D721Med (cell line): ENCODE data around the gene TRUB1.
"Not testable (repeated sequence)": the region's sequence is repeated elsewhere in the genome, so short reads cannot be mapped to it uniquely, and the experiment has no call there.

Experiments used
- DNase-seq: peaks from one replicate; pipeline ENCODE4 v3.0.0; 2011; ENCODE audit warnings: low spot score; ENCODE audit not compliant: insufficient read length
- FAIRE-seq: peaks from 2 replicates; lab custom pipeline; 2011; peaks lifted over from hg19 to GRCh38; lab: Jason Lieb, UNC
- CTCF ChIP-seq: IDR thresholded peaks from 2 replicates; pipeline ENCODE4 v1.5.1; 2012; ENCODE audit warnings: mild to moderate bottlenecking, control low read depth; ENCODE audit not compliant: insufficient read depth; ENCODE audit errors: missing control alignments

The TRUB1 gene

DNA sequence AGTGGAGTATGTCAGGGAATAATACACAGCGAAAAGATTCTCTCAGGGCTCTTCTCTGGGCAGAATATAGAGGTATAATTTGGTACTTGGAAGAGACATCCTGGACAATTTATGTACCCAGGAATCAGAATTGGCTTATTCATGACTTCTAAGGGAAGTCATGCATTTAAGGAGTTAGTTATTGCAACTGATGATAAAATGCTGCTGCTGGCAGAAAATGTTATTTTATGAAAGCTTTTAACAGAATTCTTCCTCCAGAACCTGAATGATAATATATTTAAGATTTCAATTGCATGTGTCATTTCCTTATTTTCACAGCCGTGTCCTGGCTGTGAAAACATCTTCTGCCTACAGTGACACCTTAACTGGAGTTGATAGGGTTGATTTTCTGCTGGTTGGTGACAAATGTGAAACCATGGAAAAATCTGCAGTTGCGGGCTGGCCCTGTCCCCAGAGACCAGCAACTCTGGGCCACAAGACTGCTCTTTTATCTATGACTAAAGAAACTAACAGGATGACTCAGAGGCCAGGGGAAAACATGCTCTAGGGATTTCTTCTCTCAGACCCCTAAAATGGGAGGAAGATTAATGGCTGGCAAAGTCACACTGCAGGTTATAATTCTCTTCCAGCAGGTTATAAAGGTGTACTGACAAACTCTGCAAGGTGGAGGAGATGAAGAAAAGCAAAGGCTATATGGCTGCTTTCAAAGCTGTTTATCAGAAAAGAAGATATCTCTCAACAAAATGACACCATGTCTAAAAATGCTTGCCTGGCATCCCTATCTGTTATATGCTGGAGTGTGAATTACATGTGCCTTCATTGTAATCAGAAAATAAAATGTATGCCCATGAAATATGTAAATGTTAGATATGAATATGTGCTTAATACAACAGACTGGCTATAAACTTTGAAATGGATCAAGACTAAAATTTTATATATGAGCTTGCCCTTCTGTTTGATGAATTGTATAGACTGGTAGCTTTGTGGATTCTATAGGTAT lies 12.1 kb upstream of the TRUB1 start:
- no peak for TF ChIP-seq CTCF
- DNase-seq: no peak
- no peak for FAIRE-seq

GRCh38 chr10:114928818-114929217 lies 9.2 kb upstream of the TRUB1 start:
- no peak for TF ChIP-seq CTCF
- FAIRE-seq (no peak), DNase-seq (no peak)

- DNase-seq (no peak), FAIRE-seq (no peak)
- no peak for TF ChIP-seq CTCF
Measured at GRCh38 chr10:114930320-114930719, 7.7 kb upstream of the TRUB1 start.

- DNase-seq: no peak
- TF ChIP-seq CTCF: no peak
Measured at GRCh38 chr10:114931072-114931679, 6.8 kb upstream of the TRUB1 start.

DNA sequence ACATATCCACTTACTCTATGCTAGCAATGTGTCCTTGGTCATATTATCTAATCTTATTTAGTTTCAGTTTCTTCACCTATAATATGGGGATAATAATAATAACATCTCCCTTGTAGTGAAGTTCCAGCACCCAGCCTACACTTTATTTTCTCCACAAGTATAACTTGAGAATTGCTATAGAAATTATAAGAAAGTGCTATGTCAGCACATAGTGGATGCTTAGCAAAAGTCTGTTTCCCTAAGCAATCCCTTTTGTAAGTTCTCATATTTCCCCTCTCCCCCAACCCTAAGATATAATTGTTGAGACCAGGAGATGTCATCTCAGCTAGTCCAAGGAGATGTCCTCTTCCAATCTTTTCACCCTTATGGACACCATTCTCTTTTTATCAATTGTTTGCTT lies 5.8 kb upstream of the TRUB1 start:
- FAIRE-seq (no peak), DNase-seq (no peak)
- TF ChIP-seq CTCF: no peak

More at GRCh38 chr10:114931072-114931679, 6.8 kb upstream of the TRUB1 start:
- FAIRE-seq: no peak

GRCh38 chr10:114932945-114933344 lies 5.0 kb upstream of the TRUB1 start:
- DNase-seq (no peak), FAIRE-seq (no peak)
- TF ChIP-seq CTCF: no peak

DNA sequence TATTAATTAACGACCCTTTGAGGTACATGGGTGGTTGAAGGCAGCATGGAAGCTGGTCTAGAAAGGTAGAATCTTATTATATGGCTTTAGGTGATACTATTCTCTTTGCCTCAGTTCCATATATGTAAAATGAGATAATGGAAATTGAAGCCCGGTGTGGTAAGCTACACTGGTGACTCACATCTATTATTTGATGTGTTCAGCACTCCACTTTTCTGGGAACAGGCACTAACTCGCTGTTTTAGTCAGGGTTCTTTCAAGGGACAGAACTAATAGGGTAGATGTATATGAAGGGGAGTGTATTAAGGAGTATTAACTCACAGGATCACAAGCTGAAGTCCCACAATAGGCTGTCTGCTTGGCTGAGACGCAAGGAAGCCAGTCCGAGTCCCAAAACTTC lies 4.4 kb upstream of the TRUB1 start:
- no peak for TF ChIP-seq CTCF
- no peak for FAIRE-seq

DNA sequence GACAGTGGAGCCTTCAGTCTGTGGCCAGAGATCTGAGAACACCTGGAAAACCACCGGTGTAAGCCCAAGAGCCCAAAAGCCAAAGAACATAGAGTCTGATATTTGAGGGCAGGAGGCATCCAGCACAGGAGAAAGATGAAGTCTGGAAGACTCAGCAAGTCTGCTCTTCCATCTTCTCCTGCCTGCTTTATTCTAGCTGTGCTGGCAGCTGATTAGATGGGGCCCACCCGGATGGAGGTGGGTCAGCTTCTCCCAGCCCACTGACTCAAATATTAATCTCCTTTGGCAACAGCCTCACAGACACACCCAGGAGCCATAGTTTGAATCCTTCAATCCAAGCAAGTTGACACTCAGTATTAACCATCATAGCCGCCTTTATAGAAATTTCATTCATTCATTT lies 4.0 kb upstream of the TRUB1 start:
- DNase-seq, FAIRE-seq: not testable (repeated sequence)

More for the DNA sequence above, 4.4 kb upstream of the TRUB1 start:
- DNase-seq: no peak
